H9 (cell line): ENCODE measurements around the gene B4GALT1. TPM values are rescaled to one million over a fixed set of nuclear protein-coding genes. Genes with fewer than 3 reads are reported as not detected.

Experiments used
- DNase-seq: peaks from one replicate; pipeline ENCODE4 v3.0.0-alpha.2; 2017
- H2AFZ ChIP-seq: one replicate; pipeline ENCODE4 v1.6.1; 2013; ENCODE audit warnings: mild to moderate bottlenecking, low read length, control low read depth, moderate library complexity
- H2AK5ac ChIP-seq: 2 replicates; pipeline ENCODE4 v1.6.1; 2013; ENCODE audit warnings: low read length, control low read depth, mixed read lengths; ENCODE audit not compliant: insufficient read length
- H2BK120ac ChIP-seq: one replicate; pipeline ENCODE4 v1.6.1; 2013; ENCODE audit warnings: low read depth, mild to moderate bottlenecking, low read length, control low read depth, inconsistent platforms; ENCODE audit not compliant: poor library complexity, severe bottlenecking
- H2BK12ac ChIP-seq: 2 replicates; pipeline ENCODE4 v1.6.1; 2013; ENCODE audit warnings: low read length, control low read depth, mixed read lengths, low read depth; ENCODE audit not compliant: insufficient read length
- H2BK15ac ChIP-seq: 2 replicates; pipeline ENCODE4 v1.6.1; 2013; ENCODE audit warnings: low read depth, low read length, control low read depth
- H2BK20ac ChIP-seq: one replicate; pipeline ENCODE4 v1.6.1; 2013; ENCODE audit warnings: low read depth, mild to moderate bottlenecking, low read length, control low read depth, inconsistent platforms; ENCODE audit not compliant: poor library complexity, severe bottlenecking
- H2BK5ac ChIP-seq: 2 replicates; pipeline ENCODE4 v1.6.1; 2013; ENCODE audit warnings: low read length, control low read depth, mixed read lengths; ENCODE audit not compliant: insufficient read length
- H3K14ac ChIP-seq: 2 replicates; pipeline ENCODE4 v1.6.1; 2013; ENCODE audit warnings: low read length, control low read depth; ENCODE audit not compliant: insufficient read depth
- H3K18ac ChIP-seq: 2 replicates; pipeline ENCODE4 v1.6.1; 2013; ENCODE audit warnings: low read depth, mild to moderate bottlenecking, mixed read lengths, low read length, control low read depth; ENCODE audit not compliant: insufficient read length
- H3K23ac ChIP-seq: 2 replicates; pipeline ENCODE4 v1.6.1; 2013; ENCODE audit warnings: low read length, control low read depth, mixed read lengths, low read depth; ENCODE audit not compliant: insufficient read length
- H3K23me2 ChIP-seq: 2 replicates; pipeline ENCODE4 v1.6.1; 2013; ENCODE audit warnings: low read depth, mild to moderate bottlenecking, mixed read lengths, low read length, control low read depth; ENCODE audit not compliant: insufficient read length, poor library complexity, severe bottlenecking
- H3K27ac ChIP-seq: 2 replicates; pipeline ENCODE4 v1.5.1; 2013; ENCODE audit warnings: low read length, control low read depth, mixed read lengths, low read depth; ENCODE audit not compliant: insufficient read length
- H3K27me3 ChIP-seq: 2 replicates; pipeline ENCODE4 v1.6.1; 2013; ENCODE audit warnings: low read length, control low read depth, inconsistent platforms; ENCODE audit not compliant: insufficient read depth
- H3K4ac ChIP-seq: 2 replicates; pipeline ENCODE4 v1.6.1; 2013; ENCODE audit warnings: low read depth, mild to moderate bottlenecking, control low read depth, inconsistent platforms, low read length, moderate library complexity
- H3K4me1 ChIP-seq: 2 replicates; pipeline ENCODE4 v1.6.1; 2013; ENCODE audit warnings: low read length, control low read depth, inconsistent platforms; ENCODE audit not compliant: insufficient read depth
- H3K4me2 ChIP-seq: 2 replicates; pipeline ENCODE4 v1.6.1; 2013; ENCODE audit warnings: low read length, control low read depth, mixed read lengths; ENCODE audit not compliant: insufficient read length, insufficient read depth
- H3K56ac ChIP-seq: 2 replicates; pipeline ENCODE4 v1.6.1; 2013; ENCODE audit warnings: low read depth, mild to moderate bottlenecking, mixed read lengths, low read length, control low read depth; ENCODE audit not compliant: insufficient read length
- H3K79me1 ChIP-seq: 2 replicates; pipeline ENCODE4 v1.6.1; 2013; ENCODE audit warnings: low read depth, mild to moderate bottlenecking, moderate library complexity, low read length, control low read depth, inconsistent platforms; ENCODE audit not compliant: insufficient read depth, poor library complexity, severe bottlenecking
- H3K79me2 ChIP-seq: 2 replicates; pipeline ENCODE4 v1.6.1; 2013; ENCODE audit warnings: low read length, control low read depth, inconsistent platforms; ENCODE audit not compliant: insufficient read depth
- H3K9ac ChIP-seq: 2 replicates; pipeline ENCODE4 v1.6.1; 2013; ENCODE audit warnings: low read length, control low read depth, mixed read lengths; ENCODE audit not compliant: insufficient read length; ENCODE audit errors: extremely low read depth
- H3K9me3 ChIP-seq: one replicate; pipeline ENCODE4 v1.6.1; 2013; ENCODE audit warnings: low read depth, low read length, inconsistent platforms; ENCODE audit not compliant: control insufficient read depth
- H3T11ph ChIP-seq: one replicate; pipeline ENCODE4 v1.6.1; 2013; ENCODE audit warnings: mild to moderate bottlenecking, low read length, control low read depth, inconsistent platforms
- H4K20me1 ChIP-seq: one replicate; pipeline ENCODE4 v1.6.1; 2013; ENCODE audit not compliant: control insufficient read depth, insufficient read length, insufficient read depth
- H4K5ac ChIP-seq: 2 replicates; pipeline ENCODE4 v1.6.1; 2013; ENCODE audit warnings: low read depth, mild to moderate bottlenecking, mixed read lengths, low read length, control low read depth; ENCODE audit not compliant: insufficient read length
- H4K8ac ChIP-seq: replicated peaks from 2 replicates; pipeline ENCODE4 v1.6.1; 2013; ENCODE audit warnings: low read length, control low read depth, mixed read lengths, low read depth; ENCODE audit not compliant: insufficient read length
- H4K91ac ChIP-seq: 2 replicates; pipeline ENCODE4 v1.6.1; 2013; ENCODE audit warnings: low read depth, mild to moderate bottlenecking, moderate library complexity, mixed read lengths, low read length, control low read depth; ENCODE audit not compliant: insufficient read length
- H3K27ac Mint-ChIP-seq, 3 experiments: 2 replicates in 2 of 3; 3 replicates in 1 of 3; pipeline ENCODE4 v1.8.0; 2020 to 2021; ENCODE audit warnings: mixed read lengths in 3 of 3, mild to moderate bottlenecking in 1 of 3, moderate library complexity in 1 of 3
- H3K27me3 Mint-ChIP-seq: 2 replicates; pipeline ENCODE4 v1.8.0; 2021; ENCODE audit warnings: low read depth, mild to moderate bottlenecking, moderate library complexity, mixed read lengths
- H3K36me3 Mint-ChIP-seq, 3 experiments: 2 replicates in 2 of 3; 3 replicates in 1 of 3; pipeline ENCODE4 v1.8.0; 2020 to 2021; ENCODE audit warnings: low read depth in 3 of 3, mixed read lengths in 3 of 3; ENCODE audit not compliant: insufficient read depth in 1 of 3
- H3K4me1 Mint-ChIP-seq, 2 experiments: 2 replicates each; pipeline ENCODE4 v1.8.0; 2020; ENCODE audit warnings: mixed read lengths in 2 of 2
- H3K4me3 Mint-ChIP-seq, 2 experiments: 2 replicates in 1 of 2; 3 replicates in 1 of 2; pipeline ENCODE4 v1.8.0; 2020 to 2021; ENCODE audit warnings: mild to moderate bottlenecking in 2 of 2, mixed read lengths in 2 of 2, moderate library complexity in 1 of 2
- H3K9me3 Mint-ChIP-seq, 2 experiments: 2 replicates in 1 of 2; 3 replicates in 1 of 2; pipeline ENCODE4 v1.8.0; 2020; ENCODE audit warnings: mild to moderate bottlenecking in 2 of 2, mixed read lengths in 2 of 2, moderate library complexity in 1 of 2
- WGBS: extraction: QIAGEN DNeasy Blood & Tissue Kit; methylation state at CpG from one replicate; pipeline ENCODE4 v1.1.7; 2013; ENCODE audit warnings: missing lambda C conversion rate, low lambda C conversion rate, mixed read lengths; ENCODE audit not compliant: insufficient read length; ENCODE audit errors: extremely low coverage; 5-methylcytosine and 5-hydroxymethylcytosine counted together
- total RNA-seq: library from RNA; stranded (reverse); gene quantifications from 2 replicates; pipeline ENCODE4 v1.2.1, GENCODE V29; 2021
- TF ChIP-seq, protein P1 (sequence below): fragments of 200-600 bp; sonication (generic); conservative IDR thresholded peaks from 3 replicates; pipeline ENCODE4 v1.8.0; 2021; ENCODE audit warnings: antibody characterized with exemption, mild to moderate bottlenecking

The B4GALT1 gene
- total RNA-seq, 1 experiment from 2014 or later: 15.3 TPM

DNA sequence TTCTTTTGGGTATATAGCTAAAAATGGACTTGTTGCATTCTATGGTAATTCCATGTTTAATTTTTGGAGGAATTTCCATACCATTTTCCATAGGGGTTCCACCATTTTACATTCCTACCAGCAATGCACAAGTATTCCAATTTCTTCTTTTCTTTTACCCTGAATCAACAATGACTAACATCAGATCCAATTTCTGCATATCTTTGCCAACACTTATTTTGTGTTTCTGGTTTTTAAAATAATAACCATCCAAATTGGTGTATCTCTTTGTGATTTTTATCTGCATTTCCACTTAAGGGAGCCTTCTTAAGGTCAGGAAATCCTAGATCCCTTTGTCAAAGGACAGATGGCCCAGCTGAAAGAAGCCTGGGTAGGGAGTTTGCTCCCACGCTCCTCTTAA lies 61.2 kb downstream of the B4GALT1 start:
- Histone ChIP-seq H2AFZ (no peak overlapping the region), H3K9ac (no peak overlapping the region), H3K4ac (no peak overlapping the region), H3K4me1 (no peaks in the 10 kb centered on the region; the same call in 1 of the 2 replicates), H3K9me3 (no peaks in the 10 kb centered on the region), H3K4me2 (no peak overlapping the region), H2BK12ac (no peak overlapping the region), H3K79me2 (no peaks in the 10 kb centered on the region), H3K27ac (no peak overlapping the region), H3K23ac (no peak overlapping the region), H4K91ac (no peak overlapping the region), H4K20me1 (no peaks in the 10 kb centered on the region), H4K5ac (no peak overlapping the region), H2BK15ac (no peak overlapping the region), H3T11ph (no peak overlapping the region), H2BK5ac (no peak overlapping the region), H3K56ac (no peak overlapping the region), H2AK5ac (no peak overlapping the region), H2BK20ac (no peak overlapping the region), H3K79me1 (no peaks in the 10 kb centered on the region), H2BK120ac (no peak overlapping the region), H3K23me2 (no peaks in the 10 kb centered on the region), H4K8ac (no peak overlapping the region), H3K27me3 (no peaks in the 10 kb centered on the region), H3K14ac (no peak overlapping the region), H3K18ac (no peak overlapping the region)
- TF ChIP-seq, protein P1, sequence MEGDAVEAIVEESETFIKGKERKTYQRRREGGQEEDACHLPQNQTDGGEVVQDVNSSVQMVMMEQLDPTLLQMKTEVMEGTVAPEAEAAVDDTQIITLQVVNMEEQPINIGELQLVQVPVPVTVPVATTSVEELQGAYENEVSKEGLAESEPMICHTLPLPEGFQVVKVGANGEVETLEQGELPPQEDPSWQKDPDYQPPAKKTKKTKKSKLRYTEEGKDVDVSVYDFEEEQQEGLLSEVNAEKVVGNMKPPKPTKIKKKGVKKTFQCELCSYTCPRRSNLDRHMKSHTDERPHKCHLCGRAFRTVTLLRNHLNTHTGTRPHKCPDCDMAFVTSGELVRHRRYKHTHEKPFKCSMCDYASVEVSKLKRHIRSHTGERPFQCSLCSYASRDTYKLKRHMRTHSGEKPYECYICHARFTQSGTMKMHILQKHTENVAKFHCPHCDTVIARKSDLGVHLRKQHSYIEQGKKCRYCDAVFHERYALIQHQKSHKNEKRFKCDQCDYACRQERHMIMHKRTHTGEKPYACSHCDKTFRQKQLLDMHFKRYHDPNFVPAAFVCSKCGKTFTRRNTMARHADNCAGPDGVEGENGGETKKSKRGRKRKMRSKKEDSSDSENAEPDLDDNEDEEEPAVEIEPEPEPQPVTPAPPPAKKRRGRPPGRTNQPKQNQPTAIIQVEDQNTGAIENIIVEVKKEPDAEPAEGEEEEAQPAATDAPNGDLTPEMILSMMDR: no peak
- Mint-ChIP-seq H3K9me3 (no peaks in the 10 kb centered on the region), H3K27ac (no peak overlapping the region), H3K4me3 (no peak overlapping the region), H3K27me3 (no peaks in the 10 kb centered on the region; the same call in 1 of the 2 replicates), H3K4me1 (peaks cover 23 to 27% of the 10 kb centered on the region in 2 experiments), H3K36me3 (no peaks in the 10 kb centered on the region)
- no peak for DNase-seq
- WGBS: no CpG with 5 or more reads among the region's 1 CpG
